ENCODE results near the gene TEAD4. TPM values are rescaled to one million over a fixed set of nuclear protein-coding genes. Genes with fewer than 3 reads are reported as not detected.

TEAD4 gene
- total and polyA plus RNA-seq, 9 donors = 35.5 to 103 (median 86.2) TPM

- Histone ChIP-seq H3K9me3 (replicated peaks; ENCODE audit: control insufficient read depth, low read depth, low read length) (no peaks in the 10 kb centered on the region), H3K4me3 (ENCODE audit: low read length) (no peak overlapping the region), H3K4me1 (ENCODE audit: control insufficient read depth, insufficient read depth, low read length) (peaks cover 47% of the 10 kb centered on the region), H3K27ac (ENCODE audit: low read length) (no peak overlapping the region), H3K27me3 (ENCODE audit: control insufficient read depth, insufficient read depth, low read length) (peaks cover 2% of the 10 kb centered on the region), H3K36me3 (ENCODE audit: control insufficient read depth, insufficient read depth, low read length) (peaks cover 28% of the 10 kb centered on the region)
- no peak for DNase-seq
- 97% methylated on average over 7 of the region's 7 CpGs for WGBS (ENCODE audit: insufficient coverage)
Measured at GRCh38 chr12:3043406-3043805, 84.2 kb downstream of the TEAD4 start.

GRCh38 chr12:3044141-3044630 lies 85.0 kb downstream of the TEAD4 start:
- H3K27ac ChIP-seq (ENCODE audit: low read length) = no peak overlapping the region
- no peak overlapping the region for H3K4me3 ChIP-seq (ENCODE audit: low read length)
- WGBS (ENCODE audit: insufficient coverage) = 100% methylated on average over 5 of the region's 8 CpGs
- DNase-seq = no peak
- peaks cover 55% of the 10 kb centered on the region for H3K4me1 ChIP-seq (ENCODE audit: control insufficient read depth, insufficient read depth, low read length)
- peaks cover 2% of the 10 kb centered on the region for H3K27me3 ChIP-seq (ENCODE audit: control insufficient read depth, insufficient read depth, low read length)
- no peaks in the 10 kb centered on the region for H3K9me3 ChIP-seq (replicated peaks; ENCODE audit: control insufficient read depth, low read depth, low read length)
- H3K36me3 ChIP-seq (ENCODE audit: control insufficient read depth, insufficient read depth, low read length) = peaks cover 20% of the 10 kb centered on the region

GRCh38 chr12:3045494-3045893 lies 86.3 kb downstream of the TEAD4 start:
- H3K27me3 ChIP-seq (ENCODE audit: control insufficient read depth, insufficient read depth, low read length) = peaks cover 2% of the 10 kb centered on the region
- H3K4me1 ChIP-seq (ENCODE audit: control insufficient read depth, insufficient read depth, low read length) = peaks cover 66% of the 10 kb centered on the region
- H3K9me3 ChIP-seq (replicated peaks; ENCODE audit: control insufficient read depth, low read depth, low read length) = no peaks in the 10 kb centered on the region
- 93% methylated on average over 3 of the region's 5 CpGs for WGBS (ENCODE audit: insufficient coverage)
- DNase-seq = no peak
- no peak overlapping the region for H3K4me3 ChIP-seq (ENCODE audit: low read length)
- peak overlapping the region; percentile 35 for H3K27ac ChIP-seq (ENCODE audit: low read length)
- peaks cover 11% of the 10 kb centered on the region for H3K36me3 ChIP-seq (ENCODE audit: control insufficient read depth, insufficient read depth, low read length)

DNA sequence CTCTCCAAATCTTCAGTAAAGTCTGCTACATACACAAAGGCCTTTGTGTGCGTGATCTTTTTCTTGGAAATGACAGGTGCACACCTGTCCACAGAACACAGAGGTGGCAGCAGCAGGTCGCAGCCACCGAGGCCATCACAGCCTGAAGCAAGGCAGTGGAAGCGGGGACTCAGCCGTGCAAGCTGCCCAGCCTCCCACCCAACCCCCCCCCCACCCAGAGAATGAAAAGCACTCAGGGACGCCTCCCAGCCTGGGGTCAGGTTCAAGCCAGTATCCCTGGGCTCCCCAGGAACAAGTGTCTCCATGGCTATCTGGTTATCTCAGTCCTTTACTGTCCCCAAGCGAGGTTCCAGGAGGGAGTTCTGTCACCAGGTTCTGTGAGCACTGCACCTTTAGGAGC lies 86.8 kb downstream of the TEAD4 start:
- peaks cover 66% of the 10 kb centered on the region for H3K4me1 ChIP-seq (ENCODE audit: control insufficient read depth, insufficient read depth, low read length)
- H3K9me3 ChIP-seq (replicated peaks; ENCODE audit: control insufficient read depth, low read depth, low read length) = no peaks in the 10 kb centered on the region
- DNase-seq = no peak
- H3K4me3 ChIP-seq (ENCODE audit: low read length) = no peak overlapping the region
- H3K36me3 ChIP-seq (ENCODE audit: control insufficient read depth, insufficient read depth, low read length) = peaks cover 6% of the 10 kb centered on the region
- peak overlapping the region; percentile 85 for H3K27ac ChIP-seq (ENCODE audit: low read length)
- peaks cover 2% of the 10 kb centered on the region for H3K27me3 ChIP-seq (ENCODE audit: control insufficient read depth, insufficient read depth, low read length)
- 85% methylated on average over 4 of the region's 7 CpGs for WGBS (ENCODE audit: insufficient coverage)

DNA sequence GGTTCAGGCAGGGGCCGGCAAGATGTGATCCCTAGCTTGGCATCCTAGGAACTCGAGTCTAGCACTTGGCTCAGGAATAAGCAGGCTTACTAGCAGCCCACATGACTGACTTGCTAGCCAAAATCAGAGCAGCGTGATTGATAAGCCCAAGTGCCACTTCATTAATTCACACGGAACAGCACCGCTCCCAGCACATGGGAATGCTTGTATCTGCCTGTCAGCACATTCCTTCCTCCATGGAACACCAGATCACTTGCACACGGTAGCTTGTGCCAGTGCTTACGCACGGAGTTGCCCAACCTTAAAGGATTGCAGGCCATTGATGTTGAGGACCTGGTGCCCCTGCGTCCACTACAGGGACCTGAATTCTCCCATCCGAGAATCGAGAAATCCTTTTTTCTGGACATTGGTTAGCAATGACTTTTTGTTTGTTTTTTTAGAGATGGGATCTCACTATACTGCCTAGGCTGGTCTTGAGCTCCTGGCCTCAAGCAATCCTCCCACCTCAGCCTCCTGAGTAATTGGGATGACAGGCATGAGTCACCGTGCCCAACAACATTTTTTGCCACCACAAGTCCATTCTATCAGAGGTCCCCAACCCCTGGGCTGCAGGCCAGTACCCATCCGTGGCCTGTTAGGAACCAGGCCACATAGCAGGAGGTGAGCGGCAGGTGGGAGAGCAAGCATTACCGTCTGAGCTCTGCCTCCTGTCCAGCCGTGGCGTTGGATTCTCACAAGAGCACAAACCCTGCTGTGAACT lies 87.4 kb downstream of the TEAD4 start:
- no peak overlapping the region for H3K4me3 ChIP-seq (ENCODE audit: low read length)
- no peaks in the 10 kb centered on the region for H3K9me3 ChIP-seq (replicated peaks; ENCODE audit: control insufficient read depth, low read depth, low read length)
- peaks cover 2% of the 10 kb centered on the region for H3K27me3 ChIP-seq (ENCODE audit: control insufficient read depth, insufficient read depth, low read length)
- H3K4me1 ChIP-seq (ENCODE audit: control insufficient read depth, insufficient read depth, low read length) = peaks cover 66% of the 10 kb centered on the region
- WGBS (ENCODE audit: insufficient coverage) = 84% methylated on average over 14 of the region's 17 CpGs
- peaks cover 3% of the 10 kb centered on the region for H3K36me3 ChIP-seq (ENCODE audit: control insufficient read depth, insufficient read depth, low read length)
- peak; percentile 73 for DNase-seq
- peak overlapping the region; percentile 85 for H3K27ac ChIP-seq (ENCODE audit: low read length)

DNA sequence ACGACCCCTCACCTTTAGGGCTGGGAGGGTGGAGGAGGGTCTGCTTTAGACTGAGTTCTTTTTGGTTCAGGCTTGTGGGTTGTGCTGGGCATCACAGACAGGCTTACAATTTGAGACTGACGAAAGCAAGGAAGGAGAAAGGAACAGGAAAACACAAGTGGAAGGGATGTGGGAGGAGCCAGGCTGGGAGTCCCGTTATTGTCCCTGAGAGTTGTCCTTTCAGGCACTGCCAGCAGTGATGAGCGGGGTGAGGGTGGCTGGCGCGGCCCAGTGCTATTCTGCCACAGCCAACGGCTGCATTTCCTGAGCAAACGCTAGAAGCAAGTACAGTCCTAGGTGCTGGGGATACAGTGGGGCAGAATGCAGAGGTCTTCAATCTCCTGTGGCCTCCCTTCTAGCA lies 88.8 kb downstream of the TEAD4 start:
- DNase-seq = no peak
- no peak overlapping the region for H3K27ac ChIP-seq (ENCODE audit: low read length)
- H3K4me1 ChIP-seq (ENCODE audit: control insufficient read depth, insufficient read depth, low read length) = peaks cover 58% of the 10 kb centered on the region
- H3K9me3 ChIP-seq (replicated peaks; ENCODE audit: control insufficient read depth, low read depth, low read length) = no peaks in the 10 kb centered on the region
- peaks cover 3% of the 10 kb centered on the region for H3K36me3 ChIP-seq (ENCODE audit: control insufficient read depth, insufficient read depth, low read length)
- H3K4me3 ChIP-seq (ENCODE audit: low read length) = no peak overlapping the region
- H3K27me3 ChIP-seq (ENCODE audit: control insufficient read depth, insufficient read depth, low read length) = peaks cover 2% of the 10 kb centered on the region
- 51% methylated on average over 7 of the region's 8 CpGs for WGBS (ENCODE audit: insufficient coverage)

DNA sequence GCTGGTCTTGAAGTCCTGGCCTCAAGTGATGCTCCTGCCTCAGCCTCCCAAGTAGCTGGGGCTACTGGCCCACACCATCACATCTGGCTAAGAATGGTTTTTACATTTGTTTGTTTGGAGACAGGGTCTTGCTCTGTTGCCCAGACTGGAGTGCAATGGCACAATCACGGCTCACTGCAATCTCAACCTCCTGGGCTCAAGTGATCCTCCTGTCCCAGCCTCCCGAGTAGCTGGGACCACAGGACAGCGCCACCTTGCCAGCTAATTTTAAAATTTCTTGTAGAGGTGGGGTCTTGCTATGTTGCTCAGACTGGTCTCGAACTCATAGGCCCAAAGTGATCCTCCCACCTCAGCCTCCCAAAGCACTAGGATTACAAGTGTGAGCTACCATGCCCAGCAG lies 89.3 kb downstream of the TEAD4 start:
- Histone ChIP-seq H3K4me3 (ENCODE audit: low read length) (no peak overlapping the region), H3K27me3 (ENCODE audit: control insufficient read depth, insufficient read depth, low read length) (peaks cover 2% of the 10 kb centered on the region), H3K4me1 (ENCODE audit: control insufficient read depth, insufficient read depth, low read length) (peaks cover 58% of the 10 kb centered on the region), H3K27ac (ENCODE audit: low read length) (peak overlapping the region; percentile 13), H3K36me3 (ENCODE audit: control insufficient read depth, insufficient read depth, low read length) (peaks cover 3% of the 10 kb centered on the region), H3K9me3 (replicated peaks; ENCODE audit: control insufficient read depth, low read depth, low read length) (no peaks in the 10 kb centered on the region)
- no peak for DNase-seq
- WGBS (ENCODE audit: insufficient coverage) = no CpG with 5 or more reads among the region's 4 CpGs

GRCh38 chr12:3049176-3049575 lies 90.0 kb downstream of the TEAD4 start:
- H3K9me3 ChIP-seq (replicated peaks; ENCODE audit: control insufficient read depth, low read depth, low read length) = no peaks in the 10 kb centered on the region
- peaks cover 2% of the 10 kb centered on the region for H3K27me3 ChIP-seq (ENCODE audit: control insufficient read depth, insufficient read depth, low read length)
- peak overlapping the region; percentile 59 for H3K27ac ChIP-seq (ENCODE audit: low read length)
- no peak for DNase-seq
- 81% methylated on average over 8 of the region's 9 CpGs for WGBS (ENCODE audit: insufficient coverage)
- H3K4me3 ChIP-seq (ENCODE audit: low read length) = no peak overlapping the region
- no peaks in the 10 kb centered on the region for H3K36me3 ChIP-seq (ENCODE audit: control insufficient read depth, insufficient read depth, low read length)
- H3K4me1 ChIP-seq (ENCODE audit: control insufficient read depth, insufficient read depth, low read length) = peaks cover 53% of the 10 kb centered on the region

DNA sequence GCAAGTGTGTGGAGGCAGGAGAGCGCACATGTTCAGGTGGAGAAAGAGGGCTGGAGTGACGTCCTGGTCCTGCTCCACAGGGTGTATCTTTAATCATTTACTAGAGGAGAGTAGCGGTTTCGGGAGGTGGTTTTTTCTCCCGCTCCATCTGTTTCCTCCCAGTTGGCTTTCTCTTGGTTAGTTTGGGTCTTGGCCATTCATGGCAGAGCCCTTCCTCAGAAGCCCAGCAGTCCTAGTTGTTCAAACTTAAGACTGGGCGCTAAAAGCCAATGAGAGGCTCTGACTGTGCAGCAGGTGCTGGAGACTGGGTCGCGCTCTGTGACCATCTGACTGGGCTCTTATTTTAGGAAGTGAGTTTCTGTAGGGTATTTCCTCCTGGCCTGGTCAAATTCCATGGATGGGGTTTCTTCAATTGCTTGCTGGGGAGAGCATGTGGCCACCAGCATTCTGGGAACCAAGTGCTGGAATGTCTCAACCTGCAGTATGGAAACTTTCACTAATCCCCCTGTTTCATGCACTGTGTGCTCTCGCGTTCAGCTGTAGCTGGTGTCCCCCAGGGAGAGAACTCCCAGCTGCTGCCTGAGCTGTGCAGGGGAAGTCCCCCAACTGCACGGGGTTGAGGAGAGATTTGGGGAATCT lies 90.5 kb downstream of the TEAD4 start:
- Histone ChIP-seq H3K9me3 (replicated peaks; ENCODE audit: control insufficient read depth, low read depth, low read length) (no peaks in the 10 kb centered on the region), H3K36me3 (ENCODE audit: control insufficient read depth, insufficient read depth, low read length) (peaks cover 2% of the 10 kb centered on the region), H3K27ac (ENCODE audit: low read length) (peak overlapping the region; percentile 59), H3K4me1 (ENCODE audit: control insufficient read depth, insufficient read depth, low read length) (peaks cover 54% of the 10 kb centered on the region), H3K27me3 (ENCODE audit: control insufficient read depth, insufficient read depth, low read length) (peaks cover 2% of the 10 kb centered on the region), H3K4me3 (ENCODE audit: low read length) (no peak overlapping the region)
- peak; percentile 64 for DNase-seq
- WGBS (ENCODE audit: insufficient coverage) = 53% methylated on average over 8 of the region's 11 CpGs

DNA sequence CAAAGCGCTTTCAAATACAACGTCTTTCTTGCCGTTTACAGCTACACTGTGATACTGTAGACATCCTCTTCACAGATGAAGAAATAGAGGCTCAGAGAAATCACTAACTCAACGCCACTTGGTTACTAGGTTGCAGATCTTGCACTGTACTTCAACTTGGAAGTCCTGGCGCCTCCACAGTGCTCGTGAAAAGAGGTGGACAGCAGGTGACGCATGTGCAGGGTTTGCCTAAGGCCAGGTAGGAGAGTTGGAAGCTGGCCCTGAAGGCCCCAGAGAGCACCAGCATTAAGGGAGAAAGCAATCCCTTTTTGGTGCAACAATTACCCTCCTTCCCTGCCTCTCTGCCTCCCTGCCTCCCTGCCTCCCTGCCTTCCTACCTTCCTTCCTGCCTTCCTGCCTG lies 95.2 kb downstream of the TEAD4 start:
- no peak overlapping the region for H3K27ac ChIP-seq (ENCODE audit: low read length)
- 83% methylated on average over 6 of the region's 7 CpGs for WGBS (ENCODE audit: insufficient coverage)
- H3K27me3 ChIP-seq (ENCODE audit: control insufficient read depth, insufficient read depth, low read length) = no peaks in the 10 kb centered on the region
- H3K9me3 ChIP-seq (replicated peaks; ENCODE audit: control insufficient read depth, low read depth, low read length) = no peaks in the 10 kb centered on the region
- no peak overlapping the region for H3K4me3 ChIP-seq (ENCODE audit: low read length)
- no peak for DNase-seq
- peaks cover 2% of the 10 kb centered on the region for H3K36me3 ChIP-seq (ENCODE audit: control insufficient read depth, insufficient read depth, low read length)
- peaks cover 24% of the 10 kb centered on the region for H3K4me1 ChIP-seq (ENCODE audit: control insufficient read depth, insufficient read depth, low read length)

All from muscle of leg (tissue), 11 donors.